ENCODE data around the gene ABCC8. TPM values are rescaled to one million over a fixed set of nuclear protein-coding genes. Genes with fewer than 3 reads are reported as not detected.

The ABCC8 gene
- total and polyA plus RNA-seq, 2 of the 8 experiments (the other 6 are each of a cell fraction or from before 2014, with no cell fraction given) = 3.7 to 4.9 TPM

GRCh38 chr11:17403980-17404759 lies 72.5 kb downstream of the ABCC8 start:
- Histone ChIP-seq H3K27me3 (replicated peaks in 1 of 4; ENCODE audit: control insufficient read depth in 3 of 4, extremely low read depth in 1 of 4, insufficient read depth in 3 of 4, low read length in 3 of 4) (no peaks in the 10 kb centered on the region), H4K8ac (ENCODE audit: extremely low read depth, insufficient read depth, low read length) (no peak overlapping the region), H3K18ac (ENCODE audit: extremely low read depth, low read length) (no peak overlapping the region), H3K4me1 (replicated peaks in 1 of 4; ENCODE audit: control insufficient read depth in 3 of 4, insufficient read depth in 4 of 4, low read length in 3 of 4) (no peaks in the 10 kb centered on the region), H2BK120ac (replicated peaks; ENCODE audit: low read depth, low read length) (no peak overlapping the region), H3K9me3 (ENCODE audit: insufficient read depth in 2 of 2, low read depth in 1 of 2, low read length in 1 of 2) (no peaks in the 10 kb centered on the region), H3K79me1 (ENCODE audit: low read depth, low read length) (no peaks in the 10 kb centered on the region), H3K23ac (ENCODE audit: insufficient read length) (no peak overlapping the region), H3K36me3 (ENCODE audit: control insufficient read depth in 2 of 4, insufficient read depth in 4 of 4, low read length in 3 of 4) (no peaks in the 10 kb centered on the region), H2BK20ac (ENCODE audit: low read length) (no peak overlapping the region), H3K56ac (replicated peaks; ENCODE audit: insufficient read length, low read depth, low read length) (no peak overlapping the region), H2AK5ac (ENCODE audit: low read depth, low read length) (no peak overlapping the region), H4K20me1 (replicated peaks in 1 of 2; ENCODE audit: control insufficient read depth in 1 of 2, insufficient read depth in 2 of 2, low read length in 2 of 2) (no peaks in the 10 kb centered on the region), H4K5ac (ENCODE audit: insufficient read length, low read depth, low read length) (no peak overlapping the region), H2AFZ (ENCODE audit: low read length) (no peak overlapping the region), H3K4me2 (ENCODE audit: insufficient read depth in 1 of 2, low read depth in 2 of 2, low read length in 2 of 2) (no peak overlapping the region), H3K23me2 (ENCODE audit: low read depth, low read length) (no peaks in the 10 kb centered on the region), H3K9ac (replicated peaks in 1 of 4; ENCODE audit: extremely low read depth in 1 of 4, low read depth in 3 of 4, low read length in 3 of 4) (no peak overlapping the region), H3K79me2 (ENCODE audit: control insufficient read depth in 1 of 2, insufficient read depth in 2 of 2, low read length in 2 of 2) (no peaks in the 10 kb centered on the region), H4K91ac (replicated peaks; ENCODE audit: insufficient read length, low read length) (no peak overlapping the region), H3K4me3 (ENCODE audit: extremely low read depth in 1 of 4, insufficient read depth in 2 of 4, low read depth in 3 of 4, low read length in 4 of 4) (no peak overlapping the region), H3K14ac (ENCODE audit: insufficient read length) (no peak overlapping the region), H2BK5ac (ENCODE audit: low read depth, low read length) (no peak overlapping the region), H3K4ac (replicated peaks; ENCODE audit: insufficient read length, low read depth, low read length) (no peak overlapping the region), H2BK15ac (ENCODE audit: low read length) (no peak overlapping the region), H2BK12ac (ENCODE audit: low read depth, low read length) (no peak overlapping the region), H3K27ac (ENCODE audit: low read depth, low read length) (no peak overlapping the region)
- no peak for FAIRE-seq
- CTCF ChIA-PET (ENCODE audit: partially characterized antibody) = interaction anchor here (0.8 to 38.8 kb wide), 11 partner anchors 7 to 108 kb away, joined by 3 to 1414 read pairs (median 10); no protein-coding TSS in a partner anchor
- POLR2A ChIA-PET (ENCODE audit: partially characterized antibody) = interaction anchor here (1.4 kb wide), 1 partner anchor 61 kb away, joined by 3 read pairs; no protein-coding TSS in a partner anchor
- TF ChIP-seq TBP (IDR thresholded peaks at IDR 0.05; ENCODE audit: low read depth, low read length) (no peak), EP300 (IDR thresholded peaks at IDR 0.05; ENCODE audit: borderline replicate concordance in 1 of 2, low read depth in 2 of 2, low read length in 2 of 2) (no peak)
- no peak for DNase-seq (ENCODE audit: low read depth in 1 of 2, low spot score in 2 of 2)
- WGBS, 2 experiments (ENCODE audit: extremely low coverage in 1 of 2, insufficient coverage in 1 of 2, insufficient read length in 1 of 2, insufficient replicate concordance in 2 of 2, low coverage in 1 of 2, low lambda C conversion rate in 2 of 2, missing lambda C conversion rate in 1 of 2) = 89% methylated on average over 18 of the region's 18 CpGs; no CpG with 5 or more reads in 1 of the 2 experiments
